ENCODE results near the gene MVP.
A peak's percentile ranks its signal among the peaks of the same experiment; 100 is the strongest.
"Not testable (repeated sequence)": the region's sequence is repeated elsewhere in the genome, so short reads cannot be mapped to it uniquely, and the experiment has no call there.

The MVP gene

GRCh38 chr16:29820271-29820701 is at the start of gene MVP:
MVP (plus strand) TSS chr16:29820462; CDS start chr16:29830550, 10,088 bp downstream.
- DNase-seq (ENCODE audit: low read depth in 2 of 2): no peak

- DNase-seq (ENCODE audit: low read depth in 2 of 2): not testable (repeated sequence)
These were observed 47.9 kb upstream of the MVP start for GRCh38 chr16:29772330-29772729.

DNA sequence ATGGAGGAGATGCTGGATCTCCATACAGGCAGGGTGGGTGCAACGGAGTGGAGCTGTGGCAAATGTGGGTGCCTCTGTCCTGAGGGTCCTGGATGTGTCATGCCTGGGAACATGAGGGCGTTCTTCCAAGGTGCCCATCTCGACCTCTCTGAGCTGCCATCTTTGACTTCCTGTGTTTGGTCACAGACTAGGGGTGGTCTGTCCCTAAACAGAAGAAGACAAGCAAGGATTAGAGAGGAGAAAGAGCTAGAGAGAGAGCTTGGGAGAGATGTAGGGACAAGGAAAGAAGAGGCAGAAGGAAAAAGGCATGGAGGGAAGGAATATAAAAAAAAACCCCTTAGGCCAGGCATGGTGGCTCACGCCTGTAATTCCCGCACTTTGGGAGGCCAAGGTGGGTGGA is 45.5 kb upstream of the MVP start:
- DNase-seq (ENCODE audit: low read depth in 2 of 2): no peak

DNA sequence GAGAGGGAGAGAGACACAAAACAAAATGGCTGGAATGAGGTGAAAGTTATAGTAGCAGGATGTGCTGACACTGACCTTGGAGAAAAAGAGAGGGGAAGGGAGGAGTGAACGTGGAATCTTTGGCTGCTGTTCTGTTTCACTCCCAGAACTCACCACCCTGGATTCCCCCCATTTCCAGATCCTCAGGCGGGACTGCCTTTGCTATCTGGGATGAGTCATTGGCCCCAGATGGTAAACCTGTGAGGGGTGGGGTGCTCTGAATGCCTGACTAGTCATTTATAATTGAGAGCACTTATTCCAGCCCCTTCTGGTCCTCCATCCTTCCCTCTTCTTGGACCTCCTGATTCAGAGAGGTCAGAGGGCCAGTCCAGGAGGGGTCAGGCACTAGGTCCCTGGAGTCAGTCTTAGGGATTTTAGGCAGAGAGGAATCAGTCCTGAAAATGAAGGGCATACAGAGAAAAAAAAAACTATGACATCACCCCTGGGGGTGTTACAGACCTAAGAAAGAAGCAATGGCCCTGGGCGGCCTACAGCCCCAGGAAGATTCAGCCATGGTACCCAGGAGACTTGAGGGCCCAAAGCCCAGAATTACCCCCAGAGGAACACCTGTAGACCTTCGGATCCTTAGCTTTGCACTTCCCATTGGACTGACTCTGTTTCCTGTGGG is 44.4 kb upstream of the MVP start:
- no peak for DNase-seq (ENCODE audit: low read depth in 2 of 2)

DNA sequence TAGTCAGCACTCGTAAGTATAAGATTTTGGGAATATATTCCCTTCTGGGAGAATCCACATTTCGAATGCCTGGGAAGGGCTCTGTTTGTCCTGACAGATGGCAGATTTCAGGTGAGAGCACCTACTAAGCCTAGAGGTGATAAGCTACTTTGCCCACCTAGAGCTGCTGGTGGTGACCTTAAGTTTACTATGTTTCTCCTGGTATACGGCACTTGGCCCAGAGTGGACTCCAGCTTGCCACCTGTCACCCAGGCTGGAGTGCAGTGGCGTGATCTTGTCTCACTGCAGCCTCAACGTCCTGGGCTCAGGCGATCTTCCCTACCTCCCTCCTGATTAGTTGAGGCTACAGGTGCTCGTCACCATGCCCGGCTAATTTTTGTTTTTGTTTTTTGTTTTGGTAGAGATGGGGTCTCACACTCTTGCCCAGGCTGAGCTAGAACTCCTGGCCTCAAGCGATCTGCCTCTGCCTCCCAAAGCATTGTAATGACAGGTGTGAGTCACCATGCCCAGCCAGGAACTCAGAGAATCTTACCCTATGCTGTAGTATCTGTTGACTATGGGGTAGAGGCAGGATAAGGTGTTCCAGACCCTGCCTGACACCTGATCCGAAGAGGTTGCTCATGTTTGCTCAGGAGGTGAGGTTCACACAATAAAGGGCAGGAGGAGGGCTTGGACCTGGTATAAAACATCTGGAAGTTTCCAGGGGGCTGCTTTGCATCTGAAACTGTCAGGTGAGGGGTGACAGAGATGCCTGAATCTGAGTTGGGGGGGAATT is 42.5 kb upstream of the MVP start, which contains the start of gene ZG16:
Gene ZG16 (plus strand): TSS at position 681 of the 775 bp plus-strand sequence. CDS start 1,011 bp downstream, outside the sequence.
- no peak for DNase-seq (ENCODE audit: low read depth in 2 of 2)

GRCh38 chr16:29779474-29779873 is 40.8 kb upstream of the MVP start:
- DNase-seq (ENCODE audit: low read depth in 2 of 2): no peak

GRCh38 chr16:29783094-29783953 is 36.9 kb upstream of the MVP start:
- not testable (repeated sequence) for DNase-seq (ENCODE audit: low read depth in 2 of 2)

DNA sequence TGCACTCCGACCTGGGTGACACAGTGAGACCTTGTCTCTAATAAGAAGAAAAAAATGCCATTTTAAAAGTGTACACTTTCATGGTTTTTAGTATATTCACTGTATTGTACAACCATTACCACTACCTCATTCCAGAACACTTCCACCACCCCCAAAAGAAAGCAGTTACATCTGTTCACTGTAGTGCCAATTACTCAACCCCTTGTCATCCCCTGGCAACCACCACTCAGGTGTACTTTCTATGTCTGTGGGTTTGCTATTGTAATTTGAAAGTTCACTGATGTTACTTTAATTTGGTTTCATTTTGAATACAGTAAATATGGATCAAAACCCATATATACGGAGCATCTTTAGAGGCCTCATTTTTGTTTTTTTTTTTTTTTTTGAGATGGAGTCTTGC is 36.1 kb upstream of the MVP start:
- DNase-seq (ENCODE audit: low read depth in 2 of 2): no peak

DNA sequence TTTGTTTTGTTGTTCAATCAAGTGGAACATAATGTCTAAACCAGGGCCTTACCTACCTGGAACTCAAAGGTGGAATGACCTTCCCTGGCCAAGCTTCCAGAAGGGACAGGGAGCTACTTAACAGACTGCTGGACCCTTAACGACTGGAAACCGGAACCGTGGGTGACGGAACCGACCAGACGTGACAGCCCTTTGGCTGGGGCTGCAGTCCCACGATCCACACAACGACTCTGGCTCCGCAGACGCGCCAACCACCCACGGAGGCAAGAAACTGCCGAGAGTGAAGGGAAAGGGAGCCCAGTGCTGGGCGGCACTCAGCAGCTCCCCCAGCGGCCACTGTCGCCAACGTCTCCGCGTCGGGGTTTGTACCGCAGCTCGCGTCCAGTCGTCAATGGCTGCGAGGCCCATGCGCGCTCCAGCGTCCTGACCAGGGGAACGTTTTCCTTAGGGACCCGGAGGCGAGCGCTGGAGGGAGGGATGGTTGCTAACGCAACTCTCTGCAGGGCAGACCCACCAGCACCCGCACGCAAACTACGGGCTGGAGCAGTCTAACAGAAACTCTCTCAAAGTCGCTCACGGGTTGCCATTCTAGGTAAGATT is 35.3 kb upstream of the MVP start:
- peak; percentile 50 to 54 for DNase-seq (ENCODE audit: low read depth in 2 of 2)

DNA sequence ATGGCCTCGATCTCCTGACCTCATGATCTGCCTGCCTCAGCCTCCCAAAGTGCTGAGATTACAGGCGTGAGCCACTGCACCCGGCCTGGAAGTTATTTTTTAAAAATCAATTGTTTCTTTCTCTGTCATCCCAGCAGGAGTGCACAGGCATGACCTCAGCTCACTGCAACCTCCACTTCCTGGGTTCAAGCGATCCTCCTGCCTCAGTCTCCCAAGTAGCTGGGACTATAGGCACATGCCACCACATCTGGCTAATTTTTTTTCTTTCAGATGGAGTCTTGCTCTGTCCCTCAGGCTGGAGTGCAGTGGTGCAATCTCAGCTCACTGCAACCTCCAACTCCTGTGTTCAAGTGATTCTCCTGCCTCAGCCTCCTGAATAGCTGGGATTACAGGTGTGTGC is 33.1 kb upstream of the MVP start:
- not testable (repeated sequence) for DNase-seq (ENCODE audit: low read depth in 2 of 2)

- no peak for DNase-seq (ENCODE audit: low read depth in 2 of 2)
These were observed 30.5 kb upstream of the MVP start for GRCh38 chr16:29789775-29790182.

DNA sequence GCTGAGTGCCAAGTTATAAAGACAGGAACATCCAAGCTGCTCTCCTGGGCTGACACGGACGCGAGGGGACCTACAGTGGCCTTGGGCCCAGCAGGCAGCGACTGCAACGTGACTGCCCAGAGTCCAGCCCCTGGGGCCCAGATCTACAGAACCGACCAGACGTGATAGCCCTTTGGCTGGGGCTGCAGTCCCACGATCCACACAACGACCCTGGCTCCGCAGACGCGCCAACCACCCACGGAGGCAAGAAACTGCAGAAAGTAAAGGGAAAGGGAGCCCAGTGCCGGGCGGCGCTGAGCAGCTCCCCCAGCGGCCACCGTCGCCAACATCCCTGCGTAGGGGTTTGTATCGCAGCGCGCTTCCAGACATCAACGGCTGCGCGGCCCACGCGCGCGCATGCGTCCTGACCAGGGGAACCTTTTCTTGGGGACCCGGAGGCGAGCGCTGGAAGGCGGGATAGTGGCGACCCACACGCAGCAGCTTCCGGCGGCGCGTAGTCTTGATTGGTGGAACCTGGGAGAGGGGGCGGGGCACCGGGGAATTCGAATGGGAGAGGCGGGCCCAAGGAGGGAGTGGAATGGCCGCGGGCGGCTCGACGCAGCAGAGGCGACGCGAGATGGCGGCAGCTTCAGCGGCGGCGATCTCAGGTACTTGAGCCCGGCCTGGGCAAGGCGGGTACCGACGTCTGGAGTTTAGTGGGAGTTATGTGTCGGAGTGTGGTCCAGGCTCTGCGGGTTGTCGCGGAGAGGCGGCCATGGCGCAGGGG is 29.9 kb upstream of the MVP start, which contains the start of gene KIF22:
Gene KIF22 (plus strand): TSS at position 569 of the 766 bp plus-strand sequence. CDS start 9 bp downstream, at position 578.
- peak; percentile 99 for DNase-seq (ENCODE audit: low read depth in 2 of 2)

DNA sequence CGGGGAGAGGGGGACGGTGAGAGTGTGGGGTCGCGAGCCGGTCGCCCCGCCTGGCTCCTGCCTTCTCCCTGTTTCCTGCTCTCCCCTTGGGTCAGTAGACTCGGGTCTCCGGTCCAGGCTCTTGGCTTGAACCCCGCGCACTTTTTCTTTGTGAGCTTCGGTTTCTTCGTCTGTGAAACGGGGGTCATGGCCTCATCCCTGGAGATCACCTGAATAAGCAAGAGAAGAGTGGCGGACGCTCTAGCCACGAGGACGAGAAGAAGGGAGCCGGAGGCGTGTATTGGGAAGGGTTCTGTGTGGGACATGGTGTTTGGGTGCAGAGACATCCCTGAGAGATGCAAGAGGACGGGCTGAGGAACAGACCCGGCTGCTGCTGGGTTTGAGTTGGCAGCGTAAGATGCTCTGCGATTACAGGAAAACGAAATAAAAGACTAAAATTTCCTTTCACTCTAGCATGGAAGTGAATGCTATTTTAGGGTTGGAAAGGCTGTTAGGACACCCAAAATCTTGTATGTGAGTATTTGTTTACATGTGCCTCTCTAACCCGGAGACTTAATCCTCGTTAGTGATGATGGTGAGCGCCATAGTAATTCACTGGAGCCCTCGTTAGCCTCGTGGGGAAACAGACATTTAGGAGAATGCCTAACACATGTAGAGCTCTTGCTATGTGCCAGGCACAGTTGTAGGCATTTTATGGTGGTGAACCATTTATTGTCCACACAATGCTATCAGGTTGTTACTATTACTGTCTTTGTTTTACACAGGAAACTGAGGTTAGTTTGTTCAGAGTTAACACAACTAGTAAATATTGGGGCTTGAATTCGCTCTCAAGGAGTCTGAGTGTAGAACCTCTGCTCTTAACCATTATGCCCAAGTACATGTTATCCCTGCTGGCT is 29.1 kb upstream of the MVP start:
- no peak for DNase-seq (ENCODE audit: low read depth in 2 of 2)

GRCh38 chr16:29791845-29792807 is 28.1 kb upstream of the MVP start:
- DNase-seq (ENCODE audit: low read depth in 2 of 2): no peak

DNA sequence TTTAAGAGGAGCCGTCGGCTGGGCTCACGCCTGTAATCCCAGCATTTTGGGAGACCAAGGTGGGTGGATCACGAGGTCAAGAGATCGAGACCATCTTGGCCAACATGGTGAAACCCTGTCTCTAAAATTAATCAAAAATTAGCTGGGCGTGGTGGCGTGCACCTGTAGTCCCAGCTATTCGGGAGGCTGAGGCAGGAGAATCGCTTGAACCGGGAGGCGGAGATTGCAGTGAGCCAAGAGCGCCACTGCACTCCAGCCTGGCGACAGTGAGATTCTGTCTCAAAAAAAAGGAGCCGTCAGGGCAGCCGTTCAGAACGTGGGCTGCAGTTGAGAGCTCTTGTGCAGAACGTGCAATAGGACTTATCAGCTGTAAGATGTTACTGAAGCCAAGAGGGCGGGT is 27.1 kb upstream of the MVP start:
- not testable (repeated sequence) for DNase-seq (ENCODE audit: low read depth in 2 of 2)

DNA sequence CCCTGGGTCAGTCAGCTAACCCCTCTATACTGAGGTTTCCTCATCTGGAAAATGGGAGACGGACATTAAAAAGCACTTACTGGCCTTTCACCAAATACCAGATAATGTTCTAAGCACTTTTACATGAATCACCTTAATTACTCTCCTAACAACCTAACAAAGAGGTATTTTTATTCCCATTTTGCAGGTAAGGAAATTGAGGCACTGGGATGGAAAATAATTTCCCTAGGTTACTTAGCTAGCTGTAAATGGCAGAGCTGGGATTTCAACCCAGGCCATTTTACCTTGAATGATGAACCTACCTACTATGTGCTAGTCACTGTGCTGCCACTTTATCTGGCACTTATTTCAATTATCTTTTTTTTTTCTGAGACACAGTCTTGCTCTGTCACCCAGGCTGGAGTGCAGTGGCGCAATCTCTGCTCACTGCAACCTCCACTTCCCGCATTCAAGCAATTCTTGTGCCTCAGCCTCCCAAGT is 26.0 kb upstream of the MVP start:
- DNase-seq (ENCODE audit: low read depth in 2 of 2): no peak

GRCh38 chr16:29802416-29802935 is 17.8 kb upstream of the MVP start:
- DNase-seq (ENCODE audit: low read depth in 2 of 2): no peak

DNA sequence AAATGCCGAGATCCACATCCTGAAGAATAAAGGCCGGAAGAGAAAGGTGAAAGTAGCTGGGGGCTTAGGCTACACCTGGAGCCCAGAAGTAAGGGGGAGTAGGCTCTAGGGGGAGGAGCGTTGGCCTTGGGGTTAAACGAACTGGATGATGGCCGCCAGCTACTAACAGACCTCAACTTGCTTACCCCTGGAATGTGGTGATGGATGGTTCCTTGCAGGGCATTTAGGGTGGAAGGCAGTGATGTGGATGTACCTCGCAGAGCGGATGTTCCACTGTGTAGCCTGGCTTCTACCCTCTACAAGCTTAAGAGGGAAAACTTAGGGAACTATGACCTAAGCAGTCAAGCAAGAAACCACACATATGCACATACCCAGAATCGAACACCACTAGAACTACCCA is 16.2 kb upstream of the MVP start:
- DNase-seq (ENCODE audit: low read depth in 2 of 2): no peak
